ENCODE results near the gene CLP1.
A peak's percentile ranks its signal among the peaks of the same experiment; 100 is the strongest.
"Not testable (repeated sequence)": the region's sequence is repeated elsewhere in the genome, so short reads cannot be mapped to it uniquely, and the experiment has no call there.

CLP1 gene

DNA sequence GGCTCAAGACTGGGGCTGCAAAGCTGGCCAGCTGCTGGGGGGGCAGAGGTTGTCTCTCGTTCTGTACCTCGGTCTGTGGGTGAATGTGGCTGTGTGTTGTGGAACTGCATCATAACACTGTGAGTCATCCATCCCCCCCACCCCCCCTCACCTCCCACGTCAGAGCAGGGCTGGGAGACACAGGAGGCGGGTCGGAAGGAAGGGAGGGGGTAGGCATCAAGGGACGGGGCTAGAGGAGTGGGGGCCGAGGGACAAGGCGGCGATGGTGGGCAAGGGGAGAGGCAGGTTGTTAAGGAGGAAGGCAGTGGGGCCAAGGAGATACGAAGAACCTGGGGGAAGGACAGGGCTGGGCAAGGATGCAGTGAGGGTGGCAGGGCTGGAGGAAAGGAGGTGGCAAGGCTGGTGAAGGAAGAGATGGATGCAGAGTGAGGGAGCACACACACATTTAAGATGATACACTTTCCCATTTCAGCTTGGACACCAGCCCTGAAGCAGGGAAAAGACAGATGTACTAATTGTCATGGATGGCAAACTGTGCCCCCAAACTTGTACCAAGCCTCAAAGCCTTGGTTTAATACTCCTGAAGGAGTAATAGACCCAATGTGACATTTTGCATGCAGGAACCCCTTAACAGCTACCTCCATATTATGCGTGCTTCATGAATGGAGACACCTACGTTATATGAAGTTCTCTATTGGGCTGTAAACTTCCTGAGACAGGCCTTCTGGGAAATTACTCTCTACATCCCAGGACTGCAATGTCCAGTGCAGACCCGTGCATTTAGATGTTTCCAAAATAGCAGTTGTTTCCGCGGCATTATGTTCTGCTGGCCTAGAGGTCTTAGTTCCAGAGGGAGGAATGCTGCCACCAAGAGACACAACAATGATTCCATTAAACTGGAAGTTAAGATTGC is 7.5 kb upstream of the CLP1 start, which contains the start of gene YPEL4:
TSS of gene YPEL4 (minus strand) at position 87 of the 913 bp plus-strand sequence. CDS start 2,805 bp downstream, outside the sequence.
- DNase-seq (ENCODE audit: low read depth): peak; percentile 83
- peak within 1 kb of the TSS; percentile 52 for H3K4me3 ChIP-seq (ENCODE audit: control insufficient read depth, low read depth, low read length)
- TF ChIP-seq CTCF (conservative IDR thresholded peaks at IDR 0.05; ENCODE audit: control insufficient read depth, insufficient read depth, low read depth, low read length): no peak

DNA sequence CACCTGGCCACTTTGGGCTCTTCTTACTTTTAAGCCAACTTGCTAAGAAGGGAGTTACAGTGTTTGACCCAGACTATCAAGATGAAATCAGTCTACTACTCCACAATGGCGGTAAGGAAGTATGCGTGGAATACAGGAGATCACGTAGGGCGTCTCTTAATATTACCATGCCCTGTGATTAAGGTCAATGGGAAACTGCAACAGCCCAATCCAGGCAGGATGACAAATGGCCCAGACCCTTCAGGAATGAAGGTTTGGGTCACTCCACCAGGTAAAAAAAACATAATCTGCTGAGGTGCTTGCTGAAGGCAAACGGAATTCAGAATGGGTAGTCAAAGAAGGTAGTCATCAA is 6.8 kb upstream of the CLP1 start:
- TF ChIP-seq CTCF (conservative IDR thresholded peaks at IDR 0.05; ENCODE audit: control insufficient read depth, insufficient read depth, low read depth, low read length): no peak
- H3K4me3 ChIP-seq (ENCODE audit: control insufficient read depth, low read depth, low read length): no peak overlapping the region

GRCh38 chr11:57651408-57651807 is 6.2 kb upstream of the CLP1 start:
- no peak for DNase-seq (ENCODE audit: low read depth)
- no peak for TF ChIP-seq CTCF (conservative IDR thresholded peaks at IDR 0.05; ENCODE audit: control insufficient read depth, insufficient read depth, low read depth, low read length)
- H3K4me3 ChIP-seq (ENCODE audit: control insufficient read depth, low read depth, low read length): no peak overlapping the region

More for the DNA sequence above, 6.8 kb upstream of the CLP1 start:
- no peak for DNase-seq (ENCODE audit: low read depth)

DNA sequence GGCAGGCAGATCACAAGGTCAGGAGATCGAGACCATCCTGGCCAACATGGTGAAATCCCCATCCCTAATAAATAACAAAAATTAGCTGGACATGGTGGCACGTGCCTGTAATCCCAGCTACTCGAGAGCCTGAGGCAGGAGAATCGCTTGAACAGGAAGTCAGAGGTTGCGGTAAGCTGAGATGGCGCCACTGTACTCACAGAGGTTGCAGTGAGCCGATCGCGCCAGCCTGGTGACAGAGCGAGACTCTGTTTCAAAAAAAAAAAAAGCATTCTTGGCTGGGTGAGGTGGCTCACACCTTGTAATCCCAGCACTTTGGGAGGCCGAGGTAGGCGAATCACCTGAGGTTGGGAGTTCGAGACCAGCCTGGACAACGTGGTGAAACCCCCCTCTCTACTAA is 5.3 kb upstream of the CLP1 start:
- H3K4me3 ChIP-seq (ENCODE audit: control insufficient read depth, low read depth, low read length); DNase-seq (ENCODE audit: low read depth): not testable (repeated sequence)

DNA sequence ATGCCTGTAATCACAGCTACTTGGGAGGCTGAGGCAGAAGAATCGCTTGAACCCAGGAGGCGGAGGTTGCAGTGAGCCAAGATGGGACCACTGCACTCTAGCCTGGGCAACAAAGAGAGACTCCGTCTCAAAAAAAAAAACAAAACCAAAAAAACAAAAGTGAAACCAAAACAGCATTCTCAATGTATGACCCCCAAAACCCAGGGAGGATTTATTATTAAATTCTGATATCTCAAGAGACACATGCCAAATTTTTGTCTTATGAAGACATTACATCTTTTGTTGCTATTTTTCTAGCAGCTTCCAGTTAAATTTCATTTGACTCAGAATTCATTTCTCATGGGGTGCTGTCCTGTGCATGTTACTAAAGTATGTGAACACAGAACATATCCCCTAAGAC is 4.9 kb upstream of the CLP1 start:
- DNase-seq (ENCODE audit: low read depth): no peak
- no peak for TF ChIP-seq CTCF (conservative IDR thresholded peaks at IDR 0.05; ENCODE audit: control insufficient read depth, insufficient read depth, low read depth, low read length)
- H3K4me3 ChIP-seq (ENCODE audit: control insufficient read depth, low read depth, low read length): no peak overlapping the region

GRCh38 chr11:57653163-57653562 is 4.4 kb upstream of the CLP1 start:
- no peak for DNase-seq (ENCODE audit: low read depth)
- TF ChIP-seq CTCF (conservative IDR thresholded peaks at IDR 0.05; ENCODE audit: control insufficient read depth, insufficient read depth, low read depth, low read length): no peak
- no peak overlapping the region for H3K4me3 ChIP-seq (ENCODE audit: control insufficient read depth, low read depth, low read length)

GRCh38 chr11:57656885-57657193 is 723 bp upstream of the CLP1 start:
- peak overlapping the region; percentile 99 for H3K4me3 ChIP-seq (ENCODE audit: control insufficient read depth, low read depth, low read length)
- no peak for DNase-seq (ENCODE audit: low read depth)
- TF ChIP-seq CTCF (conservative IDR thresholded peaks at IDR 0.05; ENCODE audit: control insufficient read depth, insufficient read depth, low read depth, low read length): no peak
